GM21786 (cell line): ENCODE measurements around the gene CYBA.
"Not testable (repeated sequence)": the region's sequence is repeated elsewhere in the genome, so short reads cannot be mapped to it uniquely, and the experiment has no call there.

Experiments used
- ATAC-seq: cut with Tn5 transposase; IDR thresholded peaks from one replicate; pipeline ENCODE4 v1.9.1; 2021; ENCODE audit not compliant: unreplicated experiment

The CYBA gene

DNA sequence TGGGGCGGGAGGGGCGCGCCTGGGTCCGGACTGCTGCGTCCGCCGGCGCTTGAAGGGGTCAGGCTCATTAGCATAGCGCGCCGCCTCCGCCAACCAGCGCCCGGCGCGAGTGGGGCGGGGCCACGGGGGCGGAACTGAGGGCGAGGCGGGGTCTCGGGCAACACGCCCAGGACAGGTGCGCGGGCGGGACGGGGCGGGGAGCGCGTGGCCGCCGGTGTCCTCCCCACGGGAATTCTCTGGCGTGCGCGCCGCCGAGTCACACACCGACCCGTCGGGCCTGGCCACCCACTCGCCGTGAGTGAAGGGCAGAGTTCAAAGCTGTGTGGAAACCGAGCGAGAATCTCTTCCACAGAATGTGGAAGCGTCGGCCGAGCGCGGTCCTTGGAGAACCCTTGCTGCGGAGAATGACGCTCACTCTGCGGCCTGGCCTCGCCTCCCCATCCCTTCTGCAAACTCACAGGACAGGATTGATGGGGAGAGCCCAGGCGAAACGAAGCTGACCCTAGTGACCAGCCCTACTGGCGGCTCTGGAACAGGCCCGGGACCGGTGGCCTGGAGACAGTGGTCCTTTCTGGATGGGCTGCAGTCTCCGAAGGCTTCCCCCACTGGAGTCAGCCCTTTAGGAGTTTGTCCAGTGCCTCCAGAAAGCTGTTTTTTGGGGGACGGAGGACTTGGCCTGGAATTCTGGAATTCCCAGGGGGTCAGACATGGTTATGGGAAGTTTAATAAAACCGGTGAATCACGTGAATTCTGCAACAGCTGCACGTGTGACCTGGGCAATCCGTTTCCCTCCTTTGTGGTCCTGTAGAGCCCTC lies 35.8 kb upstream of the CYBA start, which contains the start of gene SNAI3:
Gene SNAI3, minus strand, starts transcription at position 69 of the 815 bp plus-strand sequence. CDS start 101 bp downstream, outside the sequence.
- ATAC-seq, result peak; percentile 50

DNA sequence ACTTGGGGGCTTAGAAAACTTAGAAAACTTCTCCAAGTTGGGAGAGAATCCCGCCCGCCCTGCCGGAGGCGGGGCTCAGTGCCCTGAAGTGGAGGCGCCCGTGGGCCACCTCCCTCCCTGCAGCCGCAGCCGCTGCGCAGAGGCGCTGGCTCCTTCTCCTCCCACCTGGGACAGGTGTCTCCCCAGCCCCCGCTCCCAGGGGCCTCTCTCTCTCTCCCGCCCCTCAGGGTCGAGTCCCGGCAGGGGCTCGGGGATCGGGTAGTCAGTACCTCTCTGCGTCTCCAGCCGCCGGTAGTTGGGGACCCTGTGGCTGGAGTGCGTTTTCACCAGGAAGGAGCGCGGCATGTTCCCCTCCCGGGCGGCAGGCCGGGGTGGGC lies 35.2 kb upstream of the CYBA start:
- peak; percentile 12 for ATAC-seq

DNA sequence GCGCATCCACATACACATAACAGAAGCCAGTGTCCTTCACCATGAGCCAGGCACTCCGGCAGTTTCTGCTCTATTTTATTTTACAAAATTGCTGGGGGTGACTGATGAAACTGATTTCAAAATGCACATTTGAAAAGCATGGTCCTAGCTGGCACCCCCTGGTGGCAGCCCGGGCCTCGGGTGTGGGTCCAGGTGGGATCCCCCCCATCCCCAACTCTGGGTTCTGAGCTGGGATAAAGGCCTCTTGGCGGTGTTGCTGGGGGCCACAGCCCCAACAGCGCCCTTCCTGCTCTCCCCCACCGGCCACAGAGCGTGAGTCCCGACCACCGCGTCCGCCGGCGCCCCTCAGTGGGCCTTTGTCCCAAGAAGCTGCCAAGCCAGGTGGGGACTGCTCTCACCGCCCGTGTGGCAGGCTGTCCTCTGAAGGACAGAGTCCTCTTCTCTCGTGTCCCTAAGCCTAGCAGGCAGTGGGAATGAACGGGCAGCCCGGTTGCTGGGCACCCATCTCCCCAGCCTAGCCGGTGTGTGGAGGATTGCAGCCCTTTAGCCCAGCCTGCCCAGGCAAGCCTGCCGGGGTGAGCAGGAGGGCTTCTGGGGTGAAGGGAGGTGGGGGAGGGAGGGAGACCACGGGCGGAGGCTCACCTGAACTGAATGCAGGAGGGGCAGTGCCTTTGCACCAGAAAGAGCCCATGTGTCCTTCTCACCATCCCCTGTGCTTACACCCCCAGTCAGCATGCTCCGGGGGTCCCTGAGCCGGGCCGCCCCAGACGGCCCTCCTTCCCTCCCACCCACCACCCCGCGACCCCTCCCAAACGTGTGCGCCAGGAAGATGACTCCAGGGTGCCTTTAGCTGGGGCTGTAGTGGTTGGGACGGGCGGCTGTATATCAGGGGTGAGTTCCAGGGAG lies 34.6 kb upstream of the CYBA start:
- no peak for ATAC-seq

DNA sequence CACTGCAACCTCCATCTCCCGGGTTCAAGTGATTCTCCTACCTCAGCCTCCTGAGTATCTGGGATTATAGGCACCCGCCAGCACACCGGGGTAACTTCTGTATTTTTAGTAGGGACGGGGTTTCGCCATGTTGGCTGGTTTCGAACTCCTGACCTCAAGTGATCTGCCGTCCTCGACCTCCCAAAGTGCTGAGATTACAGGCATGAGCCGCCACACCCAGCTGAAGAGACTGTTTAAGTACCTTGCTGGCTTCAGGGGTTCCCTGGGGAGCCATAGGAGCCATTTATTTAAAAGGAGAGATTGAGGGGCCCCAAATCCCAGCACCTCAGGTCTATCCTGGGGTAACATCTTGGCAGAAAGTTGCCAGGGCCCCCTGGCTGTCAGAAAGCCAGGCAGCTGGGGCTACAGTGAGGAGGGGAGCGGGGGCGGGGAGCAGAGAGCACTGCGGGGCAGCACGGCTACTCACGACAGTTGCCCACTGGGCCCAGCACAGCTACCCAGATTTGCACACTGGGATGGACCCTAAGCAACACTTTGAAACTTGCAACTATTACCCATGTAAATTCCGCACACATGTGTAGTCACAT lies 33.8 kb upstream of the CYBA start:
- ATAC-seq, result no peak

DNA sequence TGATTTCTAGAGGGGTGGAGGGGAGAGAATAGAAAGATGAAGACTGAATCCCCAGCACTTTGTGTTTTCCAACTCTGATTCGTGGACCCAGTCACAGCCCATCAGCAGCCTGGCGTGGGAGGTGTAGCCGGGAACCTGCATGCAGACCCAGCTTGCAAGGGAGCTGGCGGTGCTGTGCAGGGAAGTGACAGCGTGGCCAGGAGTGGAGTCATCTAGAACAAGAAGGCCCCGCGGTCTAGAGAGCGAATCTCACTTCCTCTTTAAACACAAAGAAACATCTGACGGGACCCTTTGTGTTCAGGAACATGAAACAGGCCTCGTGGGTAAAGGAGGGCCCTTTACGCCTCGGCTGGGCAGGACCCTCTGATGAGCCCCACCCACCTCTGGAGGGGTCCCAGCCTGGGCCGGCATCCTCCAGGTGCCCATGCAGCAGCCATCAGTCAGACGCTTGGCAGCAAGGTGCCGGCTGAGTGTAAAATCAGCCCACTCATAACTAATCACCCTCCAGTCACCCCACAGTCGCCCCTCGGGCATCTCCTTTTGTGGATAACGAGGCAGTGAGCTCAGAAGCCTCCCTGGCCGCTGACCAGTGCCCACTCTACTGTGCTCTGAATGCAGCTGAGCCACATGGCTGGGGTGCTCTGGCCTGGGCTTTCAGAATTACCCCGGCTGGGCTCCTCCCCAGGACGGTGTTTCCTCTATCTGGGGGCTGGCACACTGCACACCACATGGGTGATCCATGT lies 31.0 kb upstream of the CYBA start:
- ATAC-seq, result peak; percentile 73

DNA sequence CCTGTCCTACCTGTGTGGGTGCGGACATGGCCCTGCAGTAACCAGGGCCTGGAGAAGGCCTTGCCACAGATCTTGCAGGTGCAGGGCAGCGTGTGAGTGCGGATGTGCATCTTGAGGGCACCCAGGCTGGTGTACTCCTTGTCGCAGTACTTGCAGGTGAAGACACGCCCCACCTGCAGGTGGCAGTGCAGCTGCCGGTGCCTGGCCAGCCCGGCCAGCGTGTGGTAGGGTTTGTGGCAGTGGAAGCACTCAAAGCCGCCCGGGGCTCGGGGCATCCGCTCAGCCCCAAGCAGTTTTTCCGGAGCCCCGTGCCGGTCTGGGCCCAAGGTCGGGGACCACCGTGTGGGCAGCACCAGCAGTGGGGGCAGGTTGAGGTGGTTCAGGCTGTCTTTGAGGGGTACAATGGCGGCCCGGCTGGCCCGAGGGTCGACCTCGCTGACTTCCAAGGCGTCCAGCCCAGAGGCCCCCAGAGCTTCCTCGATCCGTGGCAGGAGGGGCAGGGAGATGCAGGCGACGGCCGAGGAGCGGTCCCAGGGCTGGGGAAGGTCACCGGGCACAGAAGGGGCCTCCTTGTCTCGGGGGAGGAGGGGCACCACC lies 30.3 kb upstream of the CYBA start:
- no peak for ATAC-seq

DNA sequence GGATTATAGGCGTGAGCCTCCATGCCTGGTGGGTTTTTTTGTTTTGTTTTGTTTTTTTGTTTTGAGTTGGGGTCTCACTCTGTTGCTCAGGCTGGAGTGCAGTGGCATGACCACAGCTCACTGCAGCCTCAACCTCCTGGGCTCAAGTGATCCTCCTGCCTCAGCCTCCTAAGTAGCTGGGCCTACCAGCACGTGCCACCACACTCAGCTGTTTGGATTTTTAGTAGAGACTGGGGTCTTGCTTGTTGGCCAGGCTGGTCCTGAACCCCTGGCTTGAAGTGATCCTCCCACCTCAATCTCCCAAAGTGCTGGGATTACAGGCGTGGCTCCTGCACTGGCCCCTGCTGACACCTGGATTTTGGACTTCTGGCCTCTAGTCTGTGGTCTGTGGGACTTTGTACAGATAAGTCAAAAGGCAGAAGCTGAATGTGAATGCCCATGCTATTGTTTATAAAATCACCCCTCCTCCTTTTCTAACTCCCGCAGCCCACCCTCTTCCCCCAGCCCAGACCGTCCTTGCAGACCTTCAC lies 29.8 kb upstream of the CYBA start:
- no peak for ATAC-seq

DNA sequence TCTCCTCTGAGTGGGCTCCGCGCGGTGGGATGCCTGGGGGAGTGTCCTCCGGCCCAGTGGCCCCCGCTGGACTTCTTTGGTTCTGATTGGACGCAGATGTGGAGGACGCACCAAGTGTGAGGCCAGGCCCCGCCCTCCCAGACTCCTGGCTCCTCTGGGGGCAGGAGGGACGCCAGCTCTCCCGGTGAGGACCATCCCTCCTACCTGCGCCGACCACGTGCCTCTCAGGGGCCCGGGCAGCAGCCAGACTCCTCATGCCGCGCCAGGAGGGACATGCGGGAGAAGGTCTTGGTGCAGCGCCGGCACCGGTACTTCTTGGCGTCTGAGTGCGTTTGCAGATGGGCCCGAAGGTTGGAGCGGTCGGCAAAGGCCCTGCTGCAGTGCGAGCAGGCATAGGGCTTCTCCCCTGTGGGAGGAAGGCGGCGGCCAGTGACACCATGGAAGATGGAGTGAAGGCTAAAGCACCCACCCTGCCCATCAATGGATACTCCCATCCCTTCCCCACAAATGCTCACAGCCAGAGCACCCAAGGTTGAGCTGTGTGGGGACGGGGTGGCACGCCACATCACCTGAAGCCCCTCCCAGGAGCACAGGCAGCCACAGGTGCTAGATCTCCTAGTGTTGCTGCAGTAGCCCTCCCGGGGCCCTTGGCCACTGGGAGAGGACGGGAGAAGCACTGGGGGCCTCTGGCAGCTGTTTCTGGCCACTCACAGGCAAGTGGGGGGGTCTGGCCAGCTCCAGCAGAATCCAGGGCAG lies 27.5 kb upstream of the CYBA start:
- ATAC-seq, result no peak

DNA sequence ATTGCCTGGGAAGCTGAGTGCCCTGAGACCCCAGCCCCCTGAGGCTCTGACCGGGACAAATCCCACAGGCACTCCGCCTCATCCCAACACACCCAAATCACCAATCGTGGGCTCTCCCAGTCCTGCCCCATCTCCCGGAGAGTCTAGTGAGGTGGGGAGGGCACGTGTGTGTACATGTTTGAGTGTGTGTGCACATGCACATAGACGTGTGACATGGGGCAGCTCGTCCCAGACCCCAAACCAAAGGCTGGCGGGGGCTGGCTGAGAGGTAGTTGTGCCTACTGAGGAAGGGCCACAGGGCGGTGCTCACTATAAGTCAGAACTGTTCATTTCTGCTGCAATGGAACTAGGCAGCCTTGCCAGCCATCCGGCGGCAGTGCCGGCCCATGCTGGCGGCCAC lies 26.9 kb upstream of the CYBA start:
- no peak for ATAC-seq

DNA sequence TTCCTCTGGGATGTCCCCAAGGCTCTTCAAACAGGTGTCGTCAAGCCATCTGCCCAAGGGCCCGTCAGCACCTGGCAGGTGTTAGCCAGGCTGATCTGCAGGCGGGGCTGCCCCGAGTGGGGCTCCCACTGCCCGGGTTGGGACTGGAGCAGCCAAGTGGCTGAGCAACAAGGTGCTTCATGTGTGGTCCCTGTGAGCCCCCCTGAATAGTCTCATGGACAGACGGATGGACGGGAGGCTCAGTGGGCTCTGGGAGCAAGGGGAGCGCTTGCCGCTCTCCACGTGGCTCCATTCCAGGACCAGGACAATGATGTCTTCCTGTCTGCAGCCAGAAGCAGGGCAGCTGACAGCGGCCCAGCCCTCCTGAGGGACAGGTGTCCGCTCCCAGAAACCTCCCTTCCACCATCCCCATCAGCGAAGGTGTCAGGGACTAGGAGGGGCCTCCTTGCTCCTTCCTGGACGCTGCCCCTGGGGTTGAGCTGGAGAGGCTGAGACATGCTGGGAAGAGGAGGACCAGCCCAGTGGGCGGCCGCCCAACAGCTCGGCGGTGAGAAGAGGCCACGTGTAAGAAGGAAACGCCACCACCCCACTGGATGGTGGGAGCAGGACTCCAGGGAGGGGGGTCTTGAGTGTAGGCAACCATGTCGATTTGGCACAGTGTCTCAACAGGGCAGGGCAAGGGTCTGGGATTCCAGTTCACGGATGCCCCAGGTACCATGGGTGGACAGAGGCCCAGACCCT lies 25.8 kb upstream of the CYBA start:
- ATAC-seq, result no peak

DNA sequence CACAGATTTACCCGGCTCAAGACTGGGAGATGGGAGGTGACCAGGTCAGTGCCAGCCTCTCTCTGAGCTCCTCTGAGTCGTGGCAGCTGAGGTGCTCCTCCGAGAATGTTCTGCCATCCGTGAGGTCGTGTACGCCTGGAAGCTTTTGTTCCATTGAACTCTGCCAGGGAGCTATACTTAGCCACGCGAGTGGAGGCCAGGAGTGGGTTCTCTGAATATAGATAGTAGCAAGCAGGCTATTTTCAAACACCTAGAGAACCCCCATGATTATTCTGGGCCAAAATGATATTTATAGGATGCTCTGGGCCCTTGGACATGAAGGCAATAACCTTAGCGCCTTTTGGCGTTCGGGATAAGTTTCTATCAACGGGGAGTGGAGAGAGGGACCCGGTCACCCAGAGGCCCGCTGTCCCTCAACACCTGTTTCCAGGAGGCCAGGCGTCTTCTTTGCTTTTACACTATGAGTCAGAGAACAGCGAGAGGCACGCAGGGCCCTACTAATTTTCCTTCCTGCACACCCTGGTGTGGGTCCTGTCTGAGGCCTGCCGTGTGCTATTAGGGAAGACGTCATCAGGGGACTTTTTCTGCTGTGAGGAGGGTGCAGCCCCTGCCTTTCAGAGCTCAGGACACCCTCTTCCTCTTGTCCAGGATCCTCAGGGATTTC lies 23.0 kb upstream of the CYBA start:
- ATAC-seq, result peak; percentile 76

DNA sequence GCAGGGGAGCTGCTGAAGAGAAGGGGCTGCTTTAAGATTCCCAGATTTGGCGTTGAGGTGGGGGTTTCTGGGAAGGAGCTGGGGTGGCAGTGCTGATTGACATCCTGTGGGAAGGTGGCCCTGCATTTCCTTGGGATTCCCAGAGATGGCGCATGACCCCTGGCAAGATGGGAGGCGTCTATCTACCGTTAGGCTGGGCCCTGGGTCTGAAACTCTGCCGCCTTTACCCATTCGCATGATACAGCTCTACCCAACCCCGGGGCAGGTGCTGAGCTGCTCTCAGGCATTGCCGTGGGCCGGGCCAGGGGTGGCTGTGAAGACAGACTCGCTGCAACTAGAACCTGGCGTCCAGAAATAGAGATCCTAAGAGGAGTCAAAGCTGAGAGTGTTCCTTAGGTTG lies 21.9 kb upstream of the CYBA start:
- no peak for ATAC-seq

DNA sequence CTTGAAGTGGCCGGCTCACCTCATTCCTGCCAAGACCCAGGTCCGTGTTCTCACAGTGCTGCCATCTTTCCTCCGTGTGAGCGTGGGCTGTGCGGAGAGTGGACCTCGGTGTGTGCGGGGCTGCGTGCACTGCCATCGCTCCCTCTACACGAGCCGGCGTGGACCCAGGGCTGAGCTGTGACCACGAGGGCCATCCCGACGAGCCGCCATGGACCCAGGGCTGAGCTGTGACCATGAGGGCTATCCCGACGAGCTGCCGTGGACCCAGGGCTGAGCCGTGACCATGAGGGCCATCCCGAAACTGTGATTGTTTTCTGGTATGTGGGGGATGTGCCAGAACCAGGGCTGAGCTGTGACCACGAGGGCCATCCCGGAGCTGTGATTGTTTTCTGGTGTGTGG lies 21.0 kb upstream of the CYBA start:
- ATAC-seq, result no peak

DNA sequence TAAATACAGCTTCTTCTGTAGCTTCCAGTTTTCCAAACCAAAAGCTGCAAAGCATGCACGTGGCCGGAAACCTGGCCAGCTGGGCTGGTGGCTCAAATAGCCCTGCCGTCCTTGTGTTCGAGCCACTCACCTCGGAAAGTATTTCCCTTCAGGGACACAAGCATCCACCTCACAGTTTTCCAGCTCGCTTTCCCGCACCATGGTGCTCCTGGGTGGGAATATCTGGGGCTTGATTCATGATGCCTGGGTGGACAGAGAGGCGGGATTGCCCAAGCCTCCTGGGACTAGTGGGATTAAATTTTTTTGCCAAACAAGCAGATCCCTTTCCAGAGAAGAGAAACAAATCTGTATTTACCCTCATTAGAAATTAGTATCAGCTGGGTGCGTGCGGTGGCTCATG lies 19.1 kb upstream of the CYBA start:
- ATAC-seq, result no peak

DNA sequence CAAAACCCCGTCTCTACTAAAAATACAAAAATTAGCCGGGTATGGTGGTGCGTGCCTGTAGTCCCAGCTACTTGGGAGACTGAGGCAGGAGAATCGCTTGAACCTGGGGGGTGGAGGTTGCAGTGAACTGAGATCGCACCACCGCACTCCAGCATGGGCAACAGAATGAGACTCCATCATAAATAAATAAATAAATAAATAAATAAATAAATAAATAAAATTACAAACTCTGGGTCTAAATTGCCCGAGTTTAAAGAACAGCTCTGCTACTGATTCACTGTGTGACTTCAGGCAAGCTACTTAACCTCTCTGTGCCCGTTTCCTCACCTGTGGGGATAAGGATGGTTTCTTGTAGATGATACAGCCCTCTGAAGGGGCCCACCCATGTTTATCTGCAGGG lies 18.6 kb upstream of the CYBA start:
- ATAC-seq, result not testable (repeated sequence)

DNA sequence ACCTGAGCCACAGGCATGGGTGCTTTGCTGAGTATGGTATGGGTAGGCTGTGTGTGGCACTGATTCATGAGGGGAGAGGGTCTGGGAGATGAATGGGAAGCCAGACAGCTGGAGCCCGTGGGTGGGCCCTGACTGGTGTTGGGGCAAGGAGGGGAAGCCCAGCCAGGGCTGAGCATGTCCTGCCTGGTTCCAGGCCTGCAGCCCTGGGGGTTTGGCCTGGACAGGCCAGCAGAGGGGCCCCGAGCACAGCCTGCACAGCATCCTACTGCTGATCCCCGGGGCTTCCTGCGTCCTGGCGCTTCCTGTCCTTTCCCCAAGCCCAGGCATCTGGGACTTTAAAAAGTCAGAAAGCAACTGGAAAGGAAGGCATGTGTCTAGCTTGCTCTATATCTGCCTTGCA lies 16.6 kb upstream of the CYBA start:
- no peak for ATAC-seq

DNA sequence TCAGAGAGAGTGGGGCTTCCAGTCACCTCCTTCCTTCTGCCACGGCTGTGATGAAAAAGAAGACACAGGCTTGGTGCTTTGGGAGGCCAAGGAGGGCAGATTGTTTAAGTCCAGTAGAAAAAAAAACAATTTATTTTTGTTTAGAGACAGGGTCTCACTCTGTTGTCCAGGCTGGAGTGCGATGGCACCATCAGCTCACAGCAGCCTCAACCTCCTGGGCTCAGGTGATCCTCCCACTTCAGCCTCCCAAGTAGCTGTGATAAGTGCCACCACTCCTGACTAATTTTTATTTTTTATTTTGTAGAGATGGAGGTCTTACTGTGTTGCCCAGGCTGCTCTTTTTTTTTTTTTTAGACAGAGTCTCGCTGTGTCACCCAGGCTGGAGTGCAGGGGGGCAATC lies 14.7 kb upstream of the CYBA start:
- ATAC-seq, result no peak

DNA sequence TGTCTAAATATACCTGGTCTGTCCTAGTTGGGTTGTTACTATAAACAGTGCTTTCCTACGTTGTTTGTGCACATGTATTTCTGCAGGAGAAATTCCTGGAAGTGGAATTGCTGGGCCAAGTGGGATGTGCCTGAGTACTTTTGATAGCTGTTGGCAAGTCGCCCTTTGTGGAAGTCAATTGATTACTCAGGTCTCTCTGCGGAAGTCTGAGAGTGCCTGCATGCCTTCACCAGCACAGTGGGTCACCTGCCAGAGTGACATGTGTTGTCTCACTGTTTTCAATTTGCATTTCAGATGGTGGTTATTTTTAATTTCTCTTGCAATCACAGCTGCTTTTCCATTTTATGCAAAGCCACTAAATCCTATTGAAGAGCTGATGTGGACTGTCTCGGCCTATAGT lies 14.3 kb upstream of the CYBA start:
- ATAC-seq, result no peak
